HG02943 (cell line): ENCODE measurements around the gene MACROH2A1.

ENCODE experiments used
- ATAC-seq: cut with Tn5 transposase; IDR thresholded peaks from one replicate; pipeline ENCODE4 v1.9.1; 2021; ENCODE audit warnings: mild to moderate bottlenecking, low read depth, moderate library complexity; ENCODE audit not compliant: unreplicated experiment

The MACROH2A1 gene

GRCh38 chr5:135398160-135398854 is 724 bp downstream of the MACROH2A1 start:
- ATAC-seq: peak; percentile 33

- ATAC-seq: no peak
These were observed 1.9 kb downstream of the MACROH2A1 start for GRCh38 chr5:135397084-135397483.

- no peak for ATAC-seq
These were observed 2.5 kb downstream of the MACROH2A1 start for GRCh38 chr5:135396459-135397055.

- no peak for ATAC-seq
These were observed 3.2 kb downstream of the MACROH2A1 start for GRCh38 chr5:135395866-135396265.

- no peak for ATAC-seq
These were observed 3.6 kb downstream of the MACROH2A1 start for GRCh38 chr5:135395451-135395850.

GRCh38 chr5:135394095-135394494 is 4.9 kb downstream of the MACROH2A1 start:
- no peak for ATAC-seq

- no peak for ATAC-seq
These were observed 5.3 kb downstream of the MACROH2A1 start for GRCh38 chr5:135393691-135394090.

- ATAC-seq: no peak
These were observed 5.8 kb downstream of the MACROH2A1 start for GRCh38 chr5:135393229-135393628.

GRCh38 chr5:135392256-135392655 is 6.8 kb downstream of the MACROH2A1 start:
- no peak for ATAC-seq

GRCh38 chr5:135391869-135392255 is 7.2 kb downstream of the MACROH2A1 start:
- no peak for ATAC-seq

GRCh38 chr5:135391116-135391868 is 7.7 kb downstream of the MACROH2A1 start:
- no peak for ATAC-seq

- ATAC-seq: no peak
These were observed 10.1 kb downstream of the MACROH2A1 start for GRCh38 chr5:135388860-135389435.

- ATAC-seq: no peak
These were observed 11.4 kb downstream of the MACROH2A1 start for GRCh38 chr5:135387629-135387960.

GRCh38 chr5:135386886-135387628 is 12.0 kb downstream of the MACROH2A1 start:
- no peak for ATAC-seq

GRCh38 chr5:135386096-135386495 is 12.9 kb downstream of the MACROH2A1 start:
- ATAC-seq: no peak

- no peak for ATAC-seq
These were observed 13.5 kb downstream of the MACROH2A1 start for GRCh38 chr5:135385576-135385975.

GRCh38 chr5:135384898-135385297 is 14.1 kb downstream of the MACROH2A1 start:
- ATAC-seq: no peak

- ATAC-seq: no peak
These were observed 15.1 kb downstream of the MACROH2A1 start for GRCh38 chr5:135383803-135384495.

GRCh38 chr5:135382981-135383380 is 16.1 kb downstream of the MACROH2A1 start:
- no peak for ATAC-seq
